GM12878 (cell line): ENCODE measurements around the gene CHURC1. TPM values are rescaled to one million over a fixed set of nuclear protein-coding genes. Genes with fewer than 3 reads are reported as not detected.

Experiments
- ATAC-seq: fragments of 200-7000 bp; cut with Tn5 transposase; 3 replicates; pipeline ENCODE4 v1.9.1; 2020; ENCODE audit warnings: mild to moderate bottlenecking, moderate library complexity
- BruUV-seq: library from RNA; stranded (reverse); fragments of 400-500 nt; replicated peaks from 2 replicates; lab custom pipeline; 2021; lab: Mats Ljungman, UMichigan
- CTCF ChIA-PET: fragments of 300-600 bp; sonication (Branson Sonifier 250); formaldehyde crosslinking; extraction: SDS; loops from one replicate; lab custom pipeline; 2021; ENCODE audit warnings: inconsistent platforms; lab: Yijun Ruan, JAX
- POLR2A ChIA-PET: fragments of 350-600 bp; formaldehyde crosslinking; extraction: SDS; loops from one replicate; lab custom pipeline; 2021; ENCODE audit warnings: inconsistent platforms; lab: Charles Lee
- RAD21 ChIA-PET: fragments of 300-600 bp; sonication (Branson Sonifier 250); formaldehyde crosslinking; loops from one replicate; lab custom pipeline; 2023; ENCODE audit warnings: antibody characterized with exemption; ENCODE audit not compliant: unreplicated experiment; lab: Charles Lee
- SMC1A ChIA-PET: fragments of 300-600 bp; sonication (Branson Sonifier 250); formaldehyde crosslinking; loops from one replicate; lab custom pipeline; 2023; ENCODE audit not compliant: unreplicated experiment, uncharacterized antibody; lab: Charles Lee
- DNase-seq: peaks from one replicate; pipeline ENCODE4 v3.0.0-alpha.2; 2011; ENCODE audit warnings: low read depth, low spot score
- FAIRE-seq: peaks from 3 replicates; lab custom pipeline; 2011; peaks lifted over from hg19 to GRCh38; lab: Jason Lieb, UNC
- H2AFZ ChIP-seq: 2 replicates; pipeline ENCODE4 v1.6.0; 2011; ENCODE audit warnings: low read depth, low read length, control low read depth; ENCODE audit not compliant: control insufficient read depth
- H3K27ac ChIP-seq: 2 replicates; pipeline ENCODE4 v1.5.1; 2011; ENCODE audit warnings: control low read depth; ENCODE audit not compliant: control insufficient read depth, insufficient read depth
- H3K27me3 ChIP-seq, 2 experiments: replicated peaks in 1 of 2; 2 replicates each; pipeline versions ENCODE4 v1.6.0 to v1.6.1; 2011; ENCODE audit warnings: low read length in 1 of 2; ENCODE audit not compliant: control insufficient read depth in 2 of 2, insufficient read depth in 2 of 2
- H3K36me3 ChIP-seq, 2 experiments: 2 replicates each; pipeline ENCODE4 v1.5.1; 2011; ENCODE audit warnings: low read length in 1 of 2; ENCODE audit not compliant: control insufficient read depth in 2 of 2, insufficient read depth in 2 of 2
- H3K4me1 ChIP-seq: 2 replicates; pipeline ENCODE4 v1.6.1; 2011; ENCODE audit warnings: mild to moderate bottlenecking, low read length, moderate library complexity, mixed read lengths; ENCODE audit not compliant: control insufficient read depth, insufficient read depth
- H3K4me2 ChIP-seq: 2 replicates; pipeline ENCODE4 v1.6.0; 2011; ENCODE audit warnings: control low read depth; ENCODE audit not compliant: control insufficient read depth, insufficient read depth
- H3K4me3 ChIP-seq: fragments of 200-600 bp; sonication (generic); 2 replicates; pipeline ENCODE4 v1.5.1; 2016
- H3K79me2 ChIP-seq: 2 replicates; pipeline ENCODE4 v1.6.0; 2011; ENCODE audit warnings: low read length; ENCODE audit not compliant: control insufficient read depth, insufficient read depth
- H3K9ac ChIP-seq: 2 replicates; pipeline ENCODE4 v1.8.0; 2011; ENCODE audit warnings: low read length, control low read depth, mixed read lengths; ENCODE audit not compliant: control insufficient read depth, insufficient read depth
- H3K9me3 ChIP-seq: replicated peaks from 3 replicates; pipeline ENCODE4 v1.5.1; 2011; ENCODE audit warnings: mild to moderate bottlenecking, low read length; ENCODE audit not compliant: control insufficient read depth, insufficient read depth
- H4K20me1 ChIP-seq: 2 replicates; pipeline ENCODE4 v1.6.0; 2011; ENCODE audit not compliant: control insufficient read depth, insufficient read depth
- SPI1 ChIP-seq: IDR thresholded peaks from 2 replicates; pipeline ENCODE4 v1.6.1; 2011; ENCODE audit warnings: low read depth, mild to moderate bottlenecking, low read length, moderate library complexity, borderline replicate concordance; ENCODE audit not compliant: insufficient read depth
- ZBTB33 ChIP-seq: fragments of 450-650 bp; IDR thresholded peaks from 2 replicates; pipeline ENCODE4 v1.6.1; 2017; ENCODE audit warnings: mild to moderate bottlenecking
- ZNF217 ChIP-seq: fragments of 450-650 bp; IDR thresholded peaks from 2 replicates; pipeline ENCODE4 v1.6.1; 2017; ENCODE audit warnings: antibody characterized with exemption, mild to moderate bottlenecking
- WGBS: methylation state at CpG from one replicate; pipeline ENCODE4 v1.1.6; 2016; ENCODE audit warnings: low lambda C conversion rate; ENCODE audit not compliant: insufficient replicate concordance, insufficient coverage; ENCODE audit errors: missing lambda C conversion rate; 5-methylcytosine and 5-hydroxymethylcytosine counted together
- in situ Hi-C: fragments of 300-500 bp; cut with MboI; formaldehyde crosslinking; loops from 9 replicates; pipeline ENCODE4 v1.14.3; 2018; ENCODE audit warnings: mixed read lengths
- intact Hi-C: fragments of 100-400 bp; cut with micrococcal nuclease; formaldehyde crosslinking; loops from one replicate; pipeline ENCODE4 v1.14.2; 2022; ENCODE audit not compliant: unreplicated experiment
- polyA plus RNA-seq, 11 experiments: library from polyadenylated mRNA; depleted of rRNA in 4 of 11; unstranded in 6 of 11; stranded (reverse) in 5 of 11; fragments of >200 nt; fragmentation: Nextera tagmentation in 4 of 11; fragmentation: Illumina TruSeq in 1 of 11; extraction: Ambion mirVana in 4 of 11; extraction: Trizol in 1 of 11; gene quantifications; 1 replicate in 1 of 11; 2 replicates in 10 of 11; pipeline versions ENCODE4 v1.2.1 to v1.2.3, GENCODE V29; 2011 to 2016; ENCODE audit warnings: inconsistent platforms in 2 of 11, missing spikeins in 2 of 11, low read depth in 1 of 11
- total RNA-seq, 4 experiments: library from RNA; depleted of rRNA in 3 of 4; stranded (reverse); fragments of >200 nt in 3 of 4; fragmentation: Illumina TruSeq in 1 of 4; extraction: Trizol in 1 of 4; gene quantifications; 2 replicates each; pipeline versions ENCODE4 v1.2.1 to v1.2.3, GENCODE V29; 2013 to 2021

The CHURC1 gene
- total and polyA plus RNA-seq, 10 of the 15 experiments (the other 5 are each of a cell fraction or from before 2014, with no cell fraction given): 41.0 to 421 (median 140) TPM

- 98% methylated on average over 2 of the region's 2 CpGs for WGBS
- ChIA-PET RAD21 (interaction anchor here (1.6 to 2.2 kb wide), 3 partner anchors 9 to 71 kb away, joined by 6 to 9 read pairs (median 9); partner anchors contain the start of gene FNTB), SMC1A (interaction anchor here (1.1 to 2.8 kb wide), 4 partner anchors 9 to 71 kb away, joined by 5 to 12 read pairs (median 6); partner anchors contain the start of gene FNTB), CTCF (interaction anchor here (0.5 to 2.8 kb wide), 5 partner anchors 8 to 612 kb away, joined by 3 to 10 read pairs (median 3); no protein-coding TSS in a partner anchor), POLR2A (interaction anchor here (1.6 to 2.3 kb wide), 2 partner anchors 9 to 37 kb away, joined by 9 to 15 read pairs; no protein-coding TSS in a partner anchor)
- Histone ChIP-seq H2AFZ (no peak overlapping the region), H3K4me2 (peak overlapping the region; percentile 84), H3K27me3 (no peaks in the 10 kb centered on the region), H3K9ac (no peak overlapping the region), H3K79me2 (peaks cover 57% of the 10 kb centered on the region), H3K9me3 (no peaks in the 10 kb centered on the region; the same call in 1 of the 3 replicates), H3K4me3 (peak overlapping the region; percentile 79), H3K4me1 (peaks cover 5% of the 10 kb centered on the region; the same call in 1 of the 2 replicates), H3K27ac (no peak overlapping the region; the same call in 1 of the 2 replicates), H4K20me1 (no peaks in the 10 kb centered on the region), H3K36me3 (peaks cover 0 to 4% of the 10 kb centered on the region in 2 experiments; a peak in 1 of 4 replicates)
- FAIRE-seq (no peak), DNase-seq (no peak), ATAC-seq (no peak)
- BruUV-seq: no TSS peak
- TF ChIP-seq ZNF217: no peak
- TF ChIP-seq SPI1: peak; percentile 7; the same call in 1 of the 2 replicates
- 0 out of 2 replicates have a peak, but pooled peaks have one; percentile 81 for TF ChIP-seq ZBTB33
- intact Hi-C loops: loop anchor here (2.0 kb wide), 1 partner anchor 71 kb away; the partner anchor contains the start of gene FNTB
- in situ Hi-C loops: no loop called here
These were observed 1.5 kb downstream of the CHURC1 start for GRCh38 chr14:64915797-64916196.
